Osteocyte (in vitro differentiated cells): ENCODE results near the gene KCNK4. TPM values are rescaled to one million over a fixed set of nuclear protein-coding genes. Genes with fewer than 3 reads are reported as not detected.

ENCODE experiments used
- DNase-seq: peaks from one replicate; pipeline ENCODE4 v3.0.0; 2021; ENCODE audit warnings: mixed read lengths; ENCODE audit not compliant: unreplicated experiment; ENCODE audit errors: extremely low spot score
- H3K27ac Mint-ChIP-seq: one replicate; pipeline ENCODE4 v1.8.0; 2021; ENCODE audit warnings: mild to moderate bottlenecking, mixed read lengths; ENCODE audit not compliant: unreplicated experiment
- H3K27me3 Mint-ChIP-seq: one replicate; pipeline ENCODE4 v1.8.0; 2021; ENCODE audit warnings: mixed read lengths; ENCODE audit not compliant: unreplicated experiment
- H3K36me3 Mint-ChIP-seq: one replicate; pipeline ENCODE4 v1.8.0; 2021; ENCODE audit warnings: mixed read lengths; ENCODE audit not compliant: unreplicated experiment
- H3K4me1 Mint-ChIP-seq: one replicate; pipeline ENCODE4 v1.8.0; 2021; ENCODE audit warnings: mixed read lengths; ENCODE audit not compliant: unreplicated experiment
- H3K4me3 Mint-ChIP-seq: one replicate; pipeline ENCODE4 v1.8.0; 2021; ENCODE audit warnings: mild to moderate bottlenecking, moderate library complexity, mixed read lengths; ENCODE audit not compliant: unreplicated experiment
- H3K9me3 Mint-ChIP-seq: one replicate; pipeline ENCODE4 v1.8.0; 2021; ENCODE audit warnings: mixed read lengths; ENCODE audit not compliant: unreplicated experiment
- total RNA-seq: library from RNA; stranded (reverse); gene quantifications from 2 replicates; pipeline ENCODE4 v1.2.1, GENCODE V29; 2021
- TF ChIP-seq, protein P1 (sequence below): fragments of 200-600 bp; sonication (generic); IDR thresholded peaks from 2 replicates; pipeline ENCODE4 v1.5.0; 2021; ENCODE audit warnings: antibody characterized with exemption, mild to moderate bottlenecking, moderate library complexity

Gene KCNK4
- total RNA-seq, 1 donor from 2014 or later = 0.43 TPM

- TF ChIP-seq, protein P1, sequence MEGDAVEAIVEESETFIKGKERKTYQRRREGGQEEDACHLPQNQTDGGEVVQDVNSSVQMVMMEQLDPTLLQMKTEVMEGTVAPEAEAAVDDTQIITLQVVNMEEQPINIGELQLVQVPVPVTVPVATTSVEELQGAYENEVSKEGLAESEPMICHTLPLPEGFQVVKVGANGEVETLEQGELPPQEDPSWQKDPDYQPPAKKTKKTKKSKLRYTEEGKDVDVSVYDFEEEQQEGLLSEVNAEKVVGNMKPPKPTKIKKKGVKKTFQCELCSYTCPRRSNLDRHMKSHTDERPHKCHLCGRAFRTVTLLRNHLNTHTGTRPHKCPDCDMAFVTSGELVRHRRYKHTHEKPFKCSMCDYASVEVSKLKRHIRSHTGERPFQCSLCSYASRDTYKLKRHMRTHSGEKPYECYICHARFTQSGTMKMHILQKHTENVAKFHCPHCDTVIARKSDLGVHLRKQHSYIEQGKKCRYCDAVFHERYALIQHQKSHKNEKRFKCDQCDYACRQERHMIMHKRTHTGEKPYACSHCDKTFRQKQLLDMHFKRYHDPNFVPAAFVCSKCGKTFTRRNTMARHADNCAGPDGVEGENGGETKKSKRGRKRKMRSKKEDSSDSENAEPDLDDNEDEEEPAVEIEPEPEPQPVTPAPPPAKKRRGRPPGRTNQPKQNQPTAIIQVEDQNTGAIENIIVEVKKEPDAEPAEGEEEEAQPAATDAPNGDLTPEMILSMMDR = no peak
- Mint-ChIP-seq H3K4me3 (peak within 1 kb of the TSS; percentile 92), H3K9me3 (no peaks in the 10 kb centered on the region), H3K36me3 (peaks cover 21% of the 10 kb centered on the region), H3K27me3 (no peaks in the 10 kb centered on the region), H3K27ac (peak within 1 kb of the TSS; percentile 99), H3K4me1 (peaks cover 39% of the 10 kb centered on the region)
- DNase-seq = peak; percentile 97
Observed at GRCh38 chr11:64317325-64317960, 26.3 kb downstream of the KCNK4 start, which contains the start of gene TRMT112. TSS of gene TRMT112 (minus strand) at chr11:64317559. CDS start at chr11:64317526, 33 bp downstream.

- Mint-ChIP-seq H3K4me1 (peaks cover 39% of the 10 kb centered on the region), H3K4me3 (peak within 1 kb of the TSS; percentile 92), H3K27ac (peak within 1 kb of the TSS; percentile 99), H3K36me3 (peaks cover 21% of the 10 kb centered on the region), H3K27me3 (no peaks in the 10 kb centered on the region), H3K9me3 (no peaks in the 10 kb centered on the region)
- peak; percentile 98 for DNase-seq
- TF ChIP-seq, protein P1 = peak; percentile 45
Observed at GRCh38 chr11:64317961-64318765, 27.1 kb downstream of the KCNK4 start, which contains the start of gene PRDX5. TSS of gene PRDX5 (plus strand) at chr11:64318121. CDS start at chr11:64318216, 95 bp downstream.

- Mint-ChIP-seq H3K27me3 (no peaks in the 10 kb centered on the region), H3K36me3 (peaks cover 21% of the 10 kb centered on the region), H3K9me3 (no peaks in the 10 kb centered on the region), H3K4me1 (peaks cover 39% of the 10 kb centered on the region), H3K4me3 (peak overlapping the region; percentile 92), H3K27ac (peak overlapping the region; percentile 99)
- no peak for DNase-seq
- TF ChIP-seq, protein P1 = no peak
Observed at GRCh38 chr11:64318766-64319761, 28.0 kb downstream of the KCNK4 start.

DNA sequence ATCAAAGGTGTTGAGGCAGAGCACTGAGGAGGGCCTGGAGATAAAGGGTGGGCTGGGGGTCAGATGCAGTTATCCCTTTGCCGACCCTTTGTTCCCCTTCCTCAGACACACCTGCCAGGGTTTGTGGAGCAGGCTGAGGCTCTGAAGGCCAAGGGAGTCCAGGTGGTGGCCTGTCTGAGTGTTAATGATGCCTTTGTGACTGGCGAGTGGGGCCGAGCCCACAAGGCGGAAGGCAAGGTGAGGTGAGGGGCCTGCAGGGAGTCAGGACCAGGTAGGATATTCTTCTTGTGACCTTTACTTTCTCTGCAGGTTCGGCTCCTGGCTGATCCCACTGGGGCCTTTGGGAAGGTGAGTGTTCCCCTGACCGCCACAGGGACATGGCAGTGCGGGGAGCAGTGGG is 29.5 kb downstream of the KCNK4 start:
- H3K27ac Mint-ChIP-seq = peak overlapping the region; percentile 15
- H3K36me3 Mint-ChIP-seq = peaks cover 17% of the 10 kb centered on the region
- TF ChIP-seq, protein P1 = no peak

More for the DNA sequence above, 29.5 kb downstream of the KCNK4 start:
- no peaks in the 10 kb centered on the region for H3K9me3 Mint-ChIP-seq
- H3K27me3 Mint-ChIP-seq = no peaks in the 10 kb centered on the region
- peaks cover 39% of the 10 kb centered on the region for H3K4me1 Mint-ChIP-seq
- DNase-seq = no peak
- H3K4me3 Mint-ChIP-seq = peak overlapping the region; percentile 32
